Endothelial cell (in vitro differentiated cells): Measurements from ENCODE around the gene ATP5MC2. TPM values are rescaled to one million over a fixed set of nuclear protein-coding genes. Genes with fewer than 3 reads are reported as not detected.
A peak's percentile ranks its signal among the peaks of the same experiment; 100 is the strongest.

Experiments used
- DNase-seq: peaks from one replicate; pipeline ENCODE4 v3.0.0; 2021; ENCODE audit warnings: low spot score
- H3K27ac Mint-ChIP-seq: one replicate; pipeline ENCODE4 v1.8.0; 2021; ENCODE audit warnings: mixed read lengths, inconsistent platforms; ENCODE audit not compliant: unreplicated experiment
- H3K27me3 Mint-ChIP-seq: one replicate; pipeline ENCODE4 v1.8.0; 2021; ENCODE audit warnings: mild to moderate bottlenecking, moderate library complexity, mixed read lengths, inconsistent platforms; ENCODE audit not compliant: unreplicated experiment
- H3K36me3 Mint-ChIP-seq: one replicate; pipeline ENCODE4 v1.8.0; 2021; ENCODE audit warnings: mild to moderate bottlenecking, low read depth, mixed read lengths, inconsistent platforms; ENCODE audit not compliant: unreplicated experiment
- H3K4me1 Mint-ChIP-seq: one replicate; pipeline ENCODE4 v1.8.0; 2021; ENCODE audit warnings: mild to moderate bottlenecking, mixed read lengths, inconsistent platforms; ENCODE audit not compliant: unreplicated experiment
- H3K4me3 Mint-ChIP-seq: one replicate; pipeline ENCODE4 v1.8.0; 2021; ENCODE audit warnings: mild to moderate bottlenecking, mixed read lengths, inconsistent platforms; ENCODE audit not compliant: unreplicated experiment
- H3K9me3 Mint-ChIP-seq: one replicate; pipeline ENCODE4 v1.8.0; 2021; ENCODE audit warnings: mixed read lengths, inconsistent platforms; ENCODE audit not compliant: unreplicated experiment
- CTCF ChIP-seq: fragments of 200-600 bp; sonication (generic); IDR thresholded peaks from one replicate; pipeline ENCODE4 v1.5.0; 2021; ENCODE audit warnings: antibody characterized with exemption; ENCODE audit not compliant: unreplicated experiment
- total RNA-seq: library from RNA; stranded (reverse); fragmentation: NEBNext Ultra II Directional; extraction: Animal tissue kit (Norgen Biotek cat#: 25700); gene quantifications from one replicate; pipeline ENCODE4 v1.2.1, GENCODE V29; 2021; ENCODE audit not compliant: unreplicated experiment

ATP5MC2 gene
- total RNA-seq, 1 donor from 2014 or later: 342 TPM

- Mint-ChIP-seq H3K27ac (no peak overlapping the region), H3K36me3 (peaks cover 40% of the 10 kb centered on the region), H3K4me1 (peaks cover 3% of the 10 kb centered on the region), H3K27me3 (peaks cover 1% of the 10 kb centered on the region), H3K4me3 (no peak overlapping the region), H3K9me3 (no peaks in the 10 kb centered on the region)
- no peak for TF ChIP-seq CTCF
- no peak for DNase-seq
Observed at GRCh38 chr12:53664936-53665335, 10.9 kb downstream of the ATP5MC2 start.

GRCh38 chr12:53664191-53664590 is 11.7 kb downstream of the ATP5MC2 start:
- TF ChIP-seq CTCF: no peak
- no peak overlapping the region for H3K27ac Mint-ChIP-seq
- H3K4me1 Mint-ChIP-seq: peaks cover 10% of the 10 kb centered on the region
- DNase-seq: no peak
- peak overlapping the region; percentile 10 for H3K4me3 Mint-ChIP-seq
- H3K27me3 Mint-ChIP-seq: peaks cover 1% of the 10 kb centered on the region
- H3K36me3 Mint-ChIP-seq: peaks cover 33% of the 10 kb centered on the region
- H3K9me3 Mint-ChIP-seq: no peaks in the 10 kb centered on the region

- TF ChIP-seq CTCF: no peak
- Mint-ChIP-seq H3K4me3 (no peak overlapping the region), H3K36me3 (peaks cover 24% of the 10 kb centered on the region), H3K27ac (peak overlapping the region; percentile 86), H3K4me1 (peaks cover 18% of the 10 kb centered on the region), H3K27me3 (peaks cover 1% of the 10 kb centered on the region), H3K9me3 (no peaks in the 10 kb centered on the region)
- no peak for DNase-seq
Observed at GRCh38 chr12:53660041-53660440, 15.8 kb downstream of the ATP5MC2 start.

GRCh38 chr12:53659571-53659981 is 16.3 kb downstream of the ATP5MC2 start:
- H3K4me1 Mint-ChIP-seq: peaks cover 18% of the 10 kb centered on the region
- H3K4me3 Mint-ChIP-seq: no peak overlapping the region
- H3K27ac Mint-ChIP-seq: peak overlapping the region; percentile 86
- no peak for DNase-seq
- peaks cover under 1% of the 10 kb centered on the region for H3K27me3 Mint-ChIP-seq
- no peak for TF ChIP-seq CTCF
- peaks cover 21% of the 10 kb centered on the region for H3K36me3 Mint-ChIP-seq
- H3K9me3 Mint-ChIP-seq: no peaks in the 10 kb centered on the region

- no peak overlapping the region for H3K4me3 Mint-ChIP-seq
- TF ChIP-seq CTCF: no peak
- H3K27me3 Mint-ChIP-seq: no peaks in the 10 kb centered on the region
- H3K36me3 Mint-ChIP-seq: peaks cover 17% of the 10 kb centered on the region
- no peak for DNase-seq
- no peaks in the 10 kb centered on the region for H3K9me3 Mint-ChIP-seq
- peaks cover 18% of the 10 kb centered on the region for H3K4me1 Mint-ChIP-seq
- H3K27ac Mint-ChIP-seq: peak overlapping the region; percentile 86
Observed at GRCh38 chr12:53659011-53659551, 16.8 kb downstream of the ATP5MC2 start.
